Activated CD8-positive, alpha-beta memory T cell treated with anti-CD3 and anti-CD28 coated beads, Interleukin-2, amount 50 U/mL, for 48 hours (primary cell): ENCODE results near the gene RNF19B.
"Not testable (repeated sequence)": the region's sequence is repeated elsewhere in the genome, so short reads cannot be mapped to it uniquely, and the experiment has no call there.

Source experiments
- DNase-seq: peaks from one replicate; pipeline ENCODE4 v3.0.0-alpha.2; 2020

RNF19B gene

DNA sequence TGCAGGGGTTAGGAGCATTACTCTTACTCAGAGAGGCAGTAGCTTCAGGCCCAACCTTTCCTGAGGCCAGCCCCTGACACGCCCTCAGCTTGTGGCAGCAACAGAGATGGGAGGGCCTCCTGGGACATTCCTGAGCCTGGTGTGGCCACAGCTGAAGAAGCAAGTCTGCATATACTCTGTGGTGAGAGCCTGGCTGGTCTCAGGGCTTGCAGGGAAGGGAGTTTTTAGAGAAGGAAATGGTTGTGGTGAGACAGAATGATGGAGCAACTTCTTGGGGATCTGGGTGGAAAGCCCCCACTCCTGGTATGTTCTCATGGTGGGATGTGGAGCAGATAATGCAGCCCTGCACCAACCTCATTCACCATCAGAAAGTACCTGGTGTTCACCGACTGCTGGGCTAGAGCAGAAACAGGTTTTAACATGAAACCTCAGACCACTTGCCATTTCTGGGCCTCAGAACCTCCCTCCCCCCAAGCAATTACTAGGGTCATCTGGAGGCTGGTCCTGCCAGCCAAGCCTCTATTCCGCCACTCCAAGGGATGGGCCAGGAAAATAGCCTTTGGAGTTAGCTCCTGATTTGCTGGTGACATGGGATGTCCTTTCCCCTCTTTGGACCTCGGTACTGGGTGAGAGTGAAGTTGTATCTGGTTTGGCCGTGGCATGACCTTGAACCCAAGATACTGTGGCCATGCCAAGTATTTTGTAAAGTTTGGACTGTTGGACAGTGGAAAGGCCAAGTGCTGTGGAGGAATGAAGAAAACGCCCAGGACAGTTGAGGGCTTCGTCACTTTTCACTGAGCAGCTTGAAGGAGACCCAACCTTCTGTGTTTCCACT, 28.1 kb upstream of the RNF19B start:
- peak; percentile 84 for DNase-seq

DNA sequence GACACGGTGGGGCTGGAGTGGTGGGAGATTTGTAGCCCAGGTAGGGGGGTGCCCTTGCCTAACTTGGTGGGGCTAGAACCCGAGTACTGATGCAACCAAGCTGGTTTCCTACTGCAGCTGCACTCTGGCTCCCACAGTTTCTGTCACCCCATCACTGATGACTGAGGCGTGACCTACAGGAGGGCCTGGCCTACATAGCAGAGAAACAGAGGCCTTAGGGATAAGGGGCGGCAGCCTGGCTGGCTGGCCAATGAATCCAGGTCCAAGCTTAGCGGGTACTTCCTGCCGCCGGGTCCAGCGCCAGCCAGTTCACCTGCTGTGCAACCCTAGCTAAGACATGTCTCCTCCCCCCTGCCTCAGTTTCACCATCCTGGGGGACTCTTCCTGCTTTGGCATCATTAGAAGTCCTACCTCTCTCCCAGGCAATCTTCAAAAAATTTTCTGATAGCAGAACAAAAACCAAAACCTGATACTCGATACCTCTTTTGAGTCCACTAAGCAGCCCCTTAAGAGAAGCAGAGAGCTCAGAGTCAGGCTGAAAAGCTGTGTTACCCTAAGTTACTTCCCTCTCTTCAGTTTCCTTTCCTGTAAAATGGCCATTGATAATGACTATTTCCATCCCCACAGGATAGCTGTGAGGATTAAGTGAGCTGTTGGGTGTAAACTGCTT, 27.3 kb upstream of the RNF19B start:
- no peak for DNase-seq

GRCh38 chr1:32991386-32991785, 26.8 kb upstream of the RNF19B start:
- DNase-seq: no peak

DNA sequence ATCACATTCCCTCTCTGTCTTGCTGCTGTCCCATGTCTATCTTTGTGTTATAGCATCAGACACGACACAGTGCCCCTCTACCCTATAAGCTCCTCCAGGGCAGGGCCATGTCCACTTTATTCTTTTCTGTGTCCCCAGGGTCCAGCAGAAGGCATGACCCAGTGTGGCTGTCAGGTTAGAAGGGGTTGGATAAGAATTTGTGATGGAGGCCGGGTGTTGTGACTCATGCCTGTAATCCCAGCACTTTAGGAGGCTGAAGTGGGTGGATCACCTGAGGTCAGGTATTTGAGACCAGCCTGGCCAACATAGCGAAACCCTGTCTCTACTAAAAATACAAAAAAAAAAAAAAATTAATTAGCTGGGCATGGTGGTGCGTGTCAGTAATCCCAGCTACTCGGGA, 26.3 kb upstream of the RNF19B start:
- DNase-seq: no peak

DNA sequence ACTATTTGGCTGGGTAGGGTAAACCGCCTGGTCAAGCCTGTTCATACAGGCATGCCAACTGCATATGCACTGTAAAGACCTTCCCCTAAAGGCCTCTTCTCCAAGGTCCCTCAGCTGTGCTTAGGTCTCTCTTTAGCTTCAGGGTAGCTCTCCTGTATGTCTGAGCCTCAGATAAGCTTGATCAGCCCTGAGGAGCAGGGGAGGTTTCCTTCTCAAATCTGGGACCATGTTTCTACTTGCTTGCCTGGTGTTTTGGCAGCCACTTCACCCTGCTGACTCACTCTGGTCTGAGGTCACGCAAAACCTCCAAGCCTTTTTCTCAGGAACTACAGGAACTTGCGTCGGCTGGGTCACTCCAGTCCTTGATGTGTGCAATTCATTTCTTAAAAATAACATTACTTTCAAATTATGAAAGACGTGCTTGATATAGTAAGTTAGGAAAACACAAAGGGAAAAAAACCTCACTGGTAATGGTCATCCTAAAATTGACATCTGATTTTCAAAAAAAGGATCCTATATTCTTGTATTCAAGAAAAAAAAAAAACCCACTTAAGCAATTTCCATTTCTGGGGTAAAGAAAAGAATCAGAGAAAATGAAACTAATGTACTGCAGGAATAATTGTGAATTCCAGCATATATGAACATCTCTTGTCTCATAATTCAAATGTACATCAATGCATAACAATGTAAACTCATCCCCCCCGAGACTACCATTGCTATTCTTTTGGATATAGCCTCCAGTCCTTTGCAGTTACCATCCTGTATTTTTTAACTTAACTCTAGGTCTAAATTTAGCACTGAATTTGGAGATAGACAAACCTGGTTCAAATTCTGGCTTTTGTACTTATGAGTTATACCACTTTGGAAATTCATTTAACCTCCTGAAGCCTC, 24.8 kb upstream of the RNF19B start:
- peak; percentile 73 for DNase-seq

DNA sequence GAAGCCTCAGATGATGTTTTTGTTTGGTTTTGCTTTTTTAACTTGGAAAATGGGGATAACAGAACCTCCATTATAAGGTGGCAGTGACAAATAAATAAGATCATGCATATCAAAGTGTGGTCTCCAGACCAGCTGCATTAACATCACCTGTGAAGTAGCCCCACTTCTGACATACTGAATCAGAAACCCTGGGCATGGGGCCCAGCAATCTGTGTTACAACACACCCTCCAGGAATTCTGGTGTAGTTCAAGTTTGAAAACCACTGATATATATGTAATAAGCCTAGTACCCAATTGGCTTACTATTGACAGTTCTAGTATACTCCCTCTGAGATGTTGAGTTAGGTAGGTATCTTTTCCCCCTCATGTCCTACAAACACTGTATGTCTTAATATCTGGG, 24.1 kb upstream of the RNF19B start:
- no peak for DNase-seq

GRCh38 chr1:32985226-32985625, 20.6 kb upstream of the RNF19B start:
- DNase-seq: no peak

GRCh38 chr1:32984455-32985171, 20.0 kb upstream of the RNF19B start:
- no peak for DNase-seq

DNA sequence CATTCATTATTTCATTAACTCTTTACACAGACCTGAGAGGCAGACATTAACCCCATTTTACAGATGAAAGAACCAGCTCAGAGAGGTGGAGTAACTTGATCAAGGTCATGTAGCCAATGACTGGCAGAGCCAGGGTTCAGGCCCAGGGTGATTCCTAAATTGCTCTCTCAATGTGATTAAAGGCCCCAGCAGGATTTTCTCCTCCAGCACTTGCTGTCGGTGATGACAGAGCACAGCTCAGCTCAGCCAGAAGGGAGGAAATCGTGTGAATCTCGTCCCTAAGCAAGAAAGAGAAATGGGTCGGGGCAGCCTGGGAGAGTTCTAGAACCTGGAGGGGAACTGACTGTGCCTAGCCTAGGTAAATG, 19.5 kb upstream of the RNF19B start:
- no peak for DNase-seq

GRCh38 chr1:32983020-32983419, 18.4 kb upstream of the RNF19B start:
- DNase-seq: no peak

- peak; percentile 78 for DNase-seq
Measured at GRCh38 chr1:32981003-32981901, 16.6 kb upstream of the RNF19B start.

DNA sequence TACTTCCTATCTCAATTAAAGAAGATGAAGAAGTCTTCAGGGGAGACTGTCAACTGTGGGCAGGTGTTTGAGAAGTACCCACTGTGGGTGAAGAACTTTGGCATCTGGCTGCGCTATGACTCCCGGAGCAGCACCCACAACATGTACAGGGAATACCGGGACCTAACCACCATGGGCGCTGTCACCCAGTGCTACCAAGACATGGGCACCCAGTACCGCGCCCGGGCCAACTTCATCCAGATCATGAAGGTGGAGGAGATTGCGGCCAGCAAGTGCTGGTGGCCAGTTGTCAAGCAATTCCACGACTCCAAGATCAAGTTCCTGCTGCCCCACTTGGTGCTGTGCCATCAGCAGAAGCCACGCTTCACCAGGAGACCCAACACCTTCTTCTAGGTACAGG, 15.5 kb upstream of the RNF19B start:
- no peak for DNase-seq

DNA sequence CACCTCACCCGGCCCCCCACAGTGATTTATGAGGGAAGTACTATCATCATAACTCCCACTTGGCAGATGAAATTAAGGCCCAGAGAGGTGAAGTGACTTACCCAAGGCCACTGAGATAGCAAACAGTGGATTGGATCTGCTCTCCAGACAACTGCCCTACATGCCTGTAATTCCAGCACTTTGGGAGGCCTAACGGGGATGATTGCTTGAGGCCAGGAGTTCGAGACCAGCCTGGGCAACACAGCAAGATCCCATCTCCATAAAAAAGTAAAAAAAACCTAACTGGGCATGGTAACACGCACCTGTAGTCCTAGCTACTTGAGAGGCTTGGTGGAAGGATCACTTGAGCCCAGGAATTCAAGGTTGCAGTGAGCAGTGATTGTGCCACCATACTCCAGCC, 14.2 kb upstream of the RNF19B start:
- no peak for DNase-seq

DNA sequence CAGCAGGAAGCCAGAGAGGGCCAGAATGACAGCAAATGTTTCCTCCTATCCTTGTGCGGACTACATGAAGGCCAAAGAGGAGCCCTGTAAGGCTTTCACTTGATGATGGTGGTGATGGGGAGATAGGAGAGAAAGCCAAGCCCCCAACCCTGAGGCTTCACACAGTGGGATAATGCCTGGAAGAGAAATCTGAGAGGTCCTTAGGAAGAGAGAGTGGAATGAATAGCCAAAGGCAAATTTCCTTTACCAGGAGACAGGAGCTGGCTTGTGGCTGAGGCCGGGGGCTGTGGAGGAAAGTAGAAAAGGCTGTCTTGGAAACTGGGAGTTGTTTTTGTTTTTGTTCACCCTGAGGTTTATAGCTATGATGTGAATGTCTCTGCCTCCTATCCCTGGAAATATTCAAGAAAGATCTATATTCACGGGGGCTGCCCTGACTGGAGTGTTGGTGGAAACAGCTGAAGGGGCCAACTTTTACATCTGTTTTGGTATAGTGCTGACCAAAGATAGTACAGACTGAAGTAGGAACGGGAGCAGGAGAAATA, 13.0 kb upstream of the RNF19B start:
- DNase-seq: no peak

GRCh38 chr1:32975055-32975454, 10.4 kb upstream of the RNF19B start:
- DNase-seq: not testable (repeated sequence)

DNA sequence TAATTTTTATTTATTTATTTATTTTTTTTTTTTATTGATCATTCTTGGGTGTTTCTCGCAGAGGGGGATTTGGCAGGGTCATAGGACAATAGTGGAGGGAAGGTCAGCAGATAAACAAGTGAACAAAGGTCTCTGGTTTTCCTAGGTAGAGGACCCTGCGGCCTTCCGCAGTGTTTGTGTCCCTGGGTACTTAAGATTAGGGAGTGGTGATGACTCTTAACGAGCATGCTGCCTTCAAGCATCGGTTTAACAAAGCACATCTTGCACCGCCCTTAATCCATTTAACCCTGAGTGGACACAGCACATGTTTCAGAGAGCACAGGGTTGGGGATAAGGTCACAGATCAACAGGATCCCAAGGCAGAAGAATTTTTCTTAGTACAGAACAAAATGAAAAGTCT, 8.8 kb upstream of the RNF19B start:
- DNase-seq: not testable (repeated sequence)

DNA sequence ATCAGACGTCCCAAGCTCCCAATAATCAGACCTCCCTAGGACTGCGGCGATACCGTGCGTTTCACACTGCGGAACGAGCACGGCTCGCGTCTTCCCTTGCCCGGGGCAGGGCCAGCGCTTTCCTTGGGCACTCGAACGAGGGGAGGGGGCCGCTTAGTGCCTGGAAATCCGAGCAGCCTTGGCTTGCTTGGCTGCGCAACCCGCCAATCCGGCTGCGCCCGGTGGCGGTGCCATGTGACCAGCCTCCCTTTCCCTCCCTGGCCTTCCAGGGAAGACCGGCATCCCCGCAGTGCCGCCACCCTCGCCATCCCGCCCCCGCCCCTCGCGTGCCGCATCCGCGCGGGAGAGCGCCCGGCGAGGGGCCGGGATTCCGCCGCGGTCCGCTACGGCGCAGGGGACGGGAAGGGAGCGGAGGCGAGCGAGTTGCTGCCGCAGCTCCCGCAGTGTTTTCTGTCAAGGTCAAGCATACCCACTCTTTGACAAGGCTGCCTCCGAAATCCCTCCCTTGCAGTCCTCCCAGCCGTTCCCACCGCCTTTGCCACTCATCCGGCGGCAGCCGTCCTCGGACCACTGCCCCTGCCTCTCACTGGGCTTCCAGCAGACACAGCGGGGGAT, 8.3 kb upstream of the RNF19B start:
- DNase-seq: no peak

- DNase-seq: no peak
Measured at GRCh38 chr1:32971576-32971975, 7.0 kb upstream of the RNF19B start.

DNA sequence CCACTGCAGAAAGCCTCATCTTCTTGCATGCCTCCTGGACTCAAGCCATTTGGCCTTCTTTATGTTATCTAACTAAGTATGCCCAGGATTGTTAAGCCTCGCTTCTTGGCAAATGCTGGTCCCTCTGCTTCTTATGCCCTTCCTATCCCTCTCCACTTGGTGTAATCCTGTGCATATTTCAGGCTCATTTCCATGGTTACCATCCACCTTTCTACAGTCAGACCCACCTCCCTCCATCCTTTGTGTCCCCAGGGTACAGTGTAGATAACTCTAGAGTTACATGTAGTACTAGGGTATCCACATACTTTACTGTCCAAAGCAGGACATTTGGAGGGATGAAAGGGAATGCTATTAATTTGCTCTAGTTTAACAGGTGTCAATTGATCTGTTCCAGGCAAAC, 6.5 kb upstream of the RNF19B start:
- DNase-seq: no peak

- DNase-seq: no peak
Measured at GRCh38 chr1:32969566-32969965, 5.0 kb upstream of the RNF19B start.
